T follicular helper cell (primary cell): ENCODE results near the gene MYL10.

Source experiments
- DNase-seq: peaks from one replicate; pipeline ENCODE4 v3.0.0-alpha.2; 2020; ENCODE audit warnings: low read depth
- total RNA-seq, 2 experiments: gene quantifications; one replicate each; lab custom pipeline; 2026; lab: John Stamatoyannopoulos, UW

The MYL10 gene
- 0 reads per million in 2 experiments for total RNA-seq

DNA sequence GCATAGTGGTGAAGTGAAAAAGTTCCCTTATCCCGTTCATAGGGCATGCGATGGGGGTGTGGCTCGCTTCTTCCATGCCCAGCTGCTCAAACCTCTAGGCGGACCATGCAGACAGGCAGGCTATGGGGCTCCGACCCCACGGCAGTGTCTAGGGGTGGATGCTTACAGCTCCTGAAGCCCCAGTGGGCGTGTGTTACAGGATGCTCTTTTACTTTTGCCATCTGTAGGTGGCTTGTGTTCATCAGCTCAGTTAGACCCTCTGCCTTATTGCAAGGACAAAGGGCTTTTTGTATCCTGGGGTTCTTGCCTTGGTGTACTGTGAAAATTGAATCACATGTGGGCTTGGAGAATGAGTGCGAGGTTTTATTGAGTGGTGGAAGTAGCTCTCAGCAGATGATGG is at the start of gene MYL10:
MYL10 (minus strand) TSS at position 126 of the 400 bp plus-strand sequence. CDS start 178 bp downstream, outside the sequence.
- no peak for DNase-seq

DNA sequence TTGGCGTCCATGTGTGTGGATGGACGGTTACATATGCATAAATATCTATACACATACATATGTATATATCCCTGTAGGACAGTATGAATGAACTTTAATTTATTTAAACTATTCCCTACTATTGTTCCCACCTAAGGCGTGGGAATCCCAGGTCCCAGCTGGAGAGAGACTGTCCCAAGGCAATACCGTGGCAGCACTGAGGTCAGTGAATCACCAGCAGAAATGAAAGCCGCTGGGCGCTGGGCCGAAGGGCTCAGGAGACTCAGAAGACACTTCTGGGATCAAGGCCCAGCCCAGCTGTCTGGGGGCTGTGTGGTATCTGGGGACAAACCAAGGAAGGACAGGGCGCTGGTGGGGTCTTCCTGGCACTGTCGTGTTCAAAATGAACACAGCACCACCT is 49.6 kb upstream of the MYL10 start:
- no peak for DNase-seq

DNA sequence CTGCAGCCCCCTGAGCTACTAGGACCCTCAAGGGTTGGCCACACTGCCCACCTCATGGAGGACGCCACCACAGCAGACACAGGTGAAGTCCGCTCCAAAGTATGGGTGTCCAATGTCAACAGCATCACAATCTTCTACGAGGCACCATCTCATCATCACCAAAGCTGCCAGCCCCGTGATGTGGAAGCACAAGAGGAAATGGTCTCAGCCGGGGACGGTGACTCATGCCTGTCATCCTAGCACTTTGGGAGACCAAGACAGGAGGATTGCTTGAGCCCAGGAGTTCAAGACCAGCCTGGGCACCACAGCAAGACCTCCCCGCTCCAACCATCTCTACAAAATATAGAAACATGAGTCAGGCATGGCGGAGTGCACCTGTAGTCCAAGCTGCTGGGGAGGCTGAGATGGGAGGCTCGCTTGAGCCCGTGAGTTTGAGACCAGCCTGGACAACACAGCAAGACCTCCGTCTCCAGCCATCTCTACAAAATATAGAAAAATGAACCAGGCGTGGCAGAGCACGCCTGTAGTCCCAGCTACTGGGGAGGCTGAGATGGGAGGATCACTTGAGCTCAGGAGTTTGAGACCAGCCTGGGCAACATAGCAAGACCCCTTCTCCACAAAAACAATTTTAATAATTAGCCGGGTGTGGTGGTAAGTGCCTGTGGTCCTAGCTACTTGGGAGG is 48.8 kb upstream of the MYL10 start:
- DNase-seq, result no peak

DNA sequence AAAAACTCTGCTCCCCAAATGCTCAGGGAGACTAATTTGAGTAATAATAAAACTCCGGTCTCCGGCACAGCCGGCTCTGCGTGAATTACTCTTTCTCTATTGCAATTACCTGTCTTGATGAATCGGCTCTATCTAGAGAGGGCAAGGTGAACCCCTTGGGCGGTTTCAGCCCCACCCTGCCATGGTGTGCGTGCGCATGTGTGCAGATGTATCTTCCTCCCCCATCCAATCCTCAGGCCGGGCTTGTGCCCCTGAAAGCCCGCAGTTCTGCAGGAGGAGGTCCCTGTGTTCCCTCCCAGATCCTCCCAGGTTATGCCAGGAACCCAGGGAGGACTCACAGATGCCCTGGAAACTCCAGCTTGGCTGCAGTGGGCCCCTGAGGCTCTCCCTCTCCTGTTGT is 48.3 kb upstream of the MYL10 start:
- no peak for DNase-seq

DNA sequence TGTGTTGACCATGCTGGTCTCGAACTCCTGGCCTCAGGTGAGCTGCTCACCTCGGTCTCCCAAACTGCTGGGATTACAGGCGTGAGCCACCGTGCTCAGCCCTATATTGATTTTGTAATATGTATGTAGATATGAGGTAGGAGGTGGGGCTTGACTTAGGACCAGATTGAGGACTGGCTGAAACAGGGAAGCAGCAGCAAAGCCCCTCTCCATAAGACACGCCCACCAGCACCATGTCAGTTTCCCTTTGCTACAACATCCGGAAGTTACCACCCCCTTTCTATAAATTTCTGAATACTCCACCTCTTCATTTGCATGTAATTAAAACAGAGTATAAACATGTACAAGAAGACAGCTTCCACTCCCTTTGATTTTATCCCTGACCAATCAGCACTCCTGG is 47.9 kb upstream of the MYL10 start:
- no peak for DNase-seq

DNA sequence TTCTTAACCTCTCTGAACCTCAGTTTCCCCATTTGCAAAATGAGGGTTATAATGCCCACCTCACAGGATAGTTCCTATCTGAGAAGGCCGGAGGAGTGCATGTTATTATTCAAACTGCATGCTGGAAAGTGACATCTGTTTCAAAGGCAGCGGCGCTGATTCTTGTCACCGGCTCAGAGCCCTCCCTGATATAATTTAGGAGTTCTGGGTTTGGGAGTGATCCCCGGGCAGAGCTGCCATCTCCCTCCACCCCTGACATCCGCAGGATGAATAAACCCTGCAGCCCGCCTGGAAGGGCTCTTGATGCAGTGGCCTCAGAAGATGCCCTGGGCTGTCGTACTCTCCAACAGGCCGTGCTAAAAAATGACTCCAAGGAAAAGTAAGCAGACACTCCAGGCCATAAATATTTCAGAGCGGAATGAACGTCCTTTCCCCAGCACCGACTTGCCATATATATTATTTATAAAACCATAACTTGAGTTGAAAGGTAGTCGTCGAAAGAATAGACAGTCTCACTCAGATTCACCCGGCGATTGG is 47.0 kb upstream of the MYL10 start:
- DNase-seq, result no peak

DNA sequence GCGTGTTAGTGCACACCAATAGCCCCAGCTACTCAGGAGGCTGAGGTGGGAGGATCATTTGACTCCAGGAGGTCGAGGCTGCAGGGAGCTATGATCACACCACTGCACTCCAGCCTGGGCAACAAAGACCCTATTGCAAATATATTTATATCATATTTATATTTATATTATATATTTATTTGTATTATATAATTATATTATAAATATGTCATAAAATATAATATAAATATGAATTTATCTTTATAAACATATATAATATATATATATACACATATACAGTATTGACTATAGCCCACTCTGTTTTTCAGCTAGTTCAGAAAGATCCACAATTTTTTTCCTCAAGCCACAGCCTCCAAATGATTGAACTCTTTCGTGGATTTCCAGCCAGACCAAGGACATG is 45.3 kb upstream of the MYL10 start:
- no peak for DNase-seq

DNA sequence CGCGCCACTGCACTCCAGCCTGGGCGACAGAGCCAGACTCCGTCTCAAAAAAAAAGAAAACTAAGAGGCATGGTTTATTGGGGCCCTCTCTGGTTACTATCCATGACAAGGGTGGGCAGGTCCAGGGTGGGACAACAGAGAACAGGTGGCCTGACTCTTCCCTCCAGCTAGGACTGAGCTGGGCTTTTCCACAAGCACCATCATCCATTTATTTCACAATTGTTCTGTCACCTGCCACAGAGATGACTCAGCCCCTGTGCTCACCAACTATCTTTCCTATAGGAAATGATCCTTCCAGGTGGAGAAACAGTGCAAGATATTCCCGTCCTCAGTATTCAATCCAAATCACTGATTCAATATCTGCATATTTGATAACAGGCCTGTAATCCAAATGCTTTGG is 44.9 kb upstream of the MYL10 start:
- DNase-seq, result no peak

DNA sequence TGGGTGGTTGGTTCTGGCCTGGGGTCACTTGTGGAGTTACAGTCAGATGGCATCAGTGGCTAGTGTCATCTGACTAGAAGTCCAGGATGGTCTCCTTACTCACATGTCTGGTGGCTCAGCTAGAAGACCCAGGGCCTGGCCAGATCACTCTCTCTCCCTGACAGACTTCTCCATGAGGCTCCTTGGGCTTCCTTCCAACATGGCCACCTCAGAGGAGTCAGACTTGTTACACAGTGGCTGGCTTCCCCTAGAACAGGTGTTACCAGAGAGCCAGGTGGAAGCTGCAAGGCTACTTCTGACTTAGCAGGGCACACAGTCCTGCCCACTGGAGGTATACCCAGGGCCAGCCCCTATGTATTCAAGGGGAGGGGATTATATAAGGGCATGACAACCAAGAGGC is 44.2 kb upstream of the MYL10 start:
- DNase-seq, result no peak

DNA sequence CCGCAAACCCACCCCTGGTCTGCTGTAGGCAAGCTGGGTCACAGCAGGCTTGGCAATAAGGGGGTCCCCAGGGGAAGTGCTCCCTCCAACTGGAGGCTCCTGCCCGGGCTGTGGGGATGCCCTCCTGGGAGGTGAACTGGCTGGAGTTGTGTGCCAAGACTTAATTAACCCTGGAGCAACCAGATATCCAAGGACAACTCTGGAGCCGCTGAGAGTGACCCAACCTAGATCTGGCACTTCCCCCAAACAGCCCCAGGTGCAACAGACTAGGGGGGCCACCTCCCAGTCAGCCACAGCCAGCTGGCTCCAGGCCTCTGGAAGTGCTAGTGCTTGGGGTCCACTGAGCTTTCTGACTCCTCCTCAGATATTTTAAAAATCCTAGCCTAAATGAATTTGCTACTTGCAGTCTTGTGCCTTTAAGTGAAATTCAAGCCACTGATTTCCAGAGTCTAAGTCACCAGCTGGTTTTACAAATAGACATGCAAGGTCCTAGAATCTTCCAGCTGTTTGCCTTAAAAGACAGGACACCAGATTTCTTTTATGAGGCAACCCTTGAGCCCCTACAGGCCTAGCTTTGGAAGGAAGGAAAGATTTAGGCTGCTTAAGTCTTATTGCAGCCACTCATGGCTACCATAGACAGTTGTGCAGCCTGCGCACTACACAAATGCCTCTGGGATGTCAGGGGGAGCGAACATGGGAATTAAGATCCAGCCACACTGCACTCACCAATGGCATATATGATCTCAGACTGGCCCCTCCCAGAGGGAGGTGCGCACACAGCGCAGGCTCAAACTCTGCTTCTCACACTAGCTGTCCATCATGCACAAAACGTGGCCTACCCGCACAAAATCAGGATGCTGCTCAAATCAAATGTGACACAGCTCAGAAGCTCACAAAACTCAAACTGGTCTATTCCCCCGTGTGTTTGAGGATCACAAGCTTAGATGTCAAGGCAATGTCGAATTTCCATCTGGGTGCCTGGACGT is 42.6 kb upstream of the MYL10 start:
- DNase-seq, result no peak

DNA sequence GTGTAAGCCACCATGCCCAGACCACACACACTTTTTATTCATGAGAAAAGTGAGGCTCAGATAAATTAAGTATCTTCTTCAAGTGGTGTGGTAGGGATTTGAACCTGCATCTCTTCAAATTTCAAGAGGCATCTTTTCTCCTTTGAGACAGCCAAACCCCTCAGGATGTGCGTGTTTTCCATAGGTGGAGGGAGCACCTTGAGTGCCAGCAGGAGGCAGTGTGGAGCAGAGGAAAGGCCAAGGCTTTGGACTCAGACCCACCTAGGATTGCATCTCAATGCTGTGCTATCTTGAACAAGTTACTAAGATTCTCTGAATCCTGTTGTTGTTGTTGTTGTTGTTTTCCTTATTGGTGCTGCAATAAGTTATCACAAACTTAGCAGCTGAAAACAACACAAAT is 40.2 kb upstream of the MYL10 start:
- DNase-seq, result no peak

DNA sequence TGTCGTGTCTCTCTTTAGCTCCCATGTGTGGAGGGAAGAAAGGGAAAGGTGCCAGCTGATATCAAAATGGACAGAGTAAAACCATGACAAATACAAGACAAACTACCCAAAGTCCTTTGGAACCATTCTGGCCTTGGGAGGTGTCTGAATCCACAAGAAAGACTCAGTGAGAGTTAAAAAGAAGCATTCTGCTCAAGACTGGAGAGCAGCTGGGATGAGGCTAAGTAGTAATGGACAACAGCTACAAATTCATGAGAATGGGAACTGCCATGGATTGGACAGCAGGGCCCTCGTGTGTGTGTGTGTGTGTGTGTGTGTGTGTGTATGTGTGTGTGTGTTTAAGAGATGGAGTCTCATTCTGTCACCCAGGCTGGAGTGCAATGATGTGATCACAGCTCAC is 39.6 kb upstream of the MYL10 start:
- DNase-seq, result no peak

DNA sequence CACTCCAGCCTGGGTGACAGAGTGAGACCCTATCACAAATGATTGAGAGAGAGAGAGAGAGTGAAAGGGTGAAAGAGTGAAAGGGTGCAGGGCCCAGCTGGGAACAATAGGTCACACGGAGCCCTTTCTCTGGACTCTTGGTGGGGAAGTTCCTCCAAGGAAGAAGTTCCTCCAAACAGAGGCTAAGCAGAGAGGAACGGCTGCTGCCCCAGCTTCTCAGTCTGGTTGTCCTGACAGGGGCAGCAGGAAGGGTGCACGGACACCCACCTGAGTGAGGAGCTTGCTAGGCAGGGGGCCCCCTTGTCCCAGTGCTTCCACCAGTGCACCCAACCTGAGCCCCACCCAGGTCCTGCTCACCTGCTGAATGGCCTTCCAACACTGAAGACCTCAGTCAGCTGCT is 38.8 kb upstream of the MYL10 start:
- DNase-seq, result no peak

DNA sequence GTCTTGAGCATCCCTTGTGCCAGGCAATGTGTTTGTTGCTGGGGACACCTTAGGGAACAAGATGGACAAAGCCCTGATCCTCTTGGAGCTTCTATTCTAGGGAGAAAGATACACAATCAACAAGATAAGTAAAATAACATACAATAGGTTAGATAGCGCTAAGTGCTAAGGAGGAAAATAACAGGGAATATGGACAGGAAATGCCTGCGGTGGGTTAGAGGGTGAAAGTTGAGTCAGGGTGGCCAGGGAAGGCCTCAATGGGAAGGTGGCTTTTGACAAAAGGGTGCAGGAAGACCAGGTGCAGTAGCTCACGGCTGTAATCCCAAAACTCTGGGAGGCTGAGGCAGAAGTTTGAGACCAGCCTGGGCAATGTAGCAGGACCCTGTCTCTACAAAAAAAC is 38.3 kb upstream of the MYL10 start:
- DNase-seq, result no peak

DNA sequence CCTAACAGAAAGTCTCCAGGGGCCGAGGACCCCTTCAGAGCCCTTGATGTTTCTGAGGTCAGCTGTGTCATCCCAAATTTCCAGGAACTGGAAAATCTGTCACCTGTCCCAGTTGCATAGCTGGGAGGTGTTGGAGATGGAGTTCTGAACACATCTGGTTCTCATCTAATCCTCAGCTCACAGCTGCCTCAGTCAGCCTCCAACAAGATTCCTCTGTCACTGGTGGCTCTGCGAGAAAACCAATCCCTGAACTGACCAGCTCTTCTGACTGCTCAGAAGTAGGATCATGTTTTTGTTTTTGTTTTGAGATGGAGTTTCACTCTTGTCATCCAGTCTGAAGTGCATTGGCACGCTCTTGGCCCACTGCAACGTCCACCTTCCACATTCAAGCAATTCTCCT is 37.6 kb upstream of the MYL10 start:
- DNase-seq, result no peak

DNA sequence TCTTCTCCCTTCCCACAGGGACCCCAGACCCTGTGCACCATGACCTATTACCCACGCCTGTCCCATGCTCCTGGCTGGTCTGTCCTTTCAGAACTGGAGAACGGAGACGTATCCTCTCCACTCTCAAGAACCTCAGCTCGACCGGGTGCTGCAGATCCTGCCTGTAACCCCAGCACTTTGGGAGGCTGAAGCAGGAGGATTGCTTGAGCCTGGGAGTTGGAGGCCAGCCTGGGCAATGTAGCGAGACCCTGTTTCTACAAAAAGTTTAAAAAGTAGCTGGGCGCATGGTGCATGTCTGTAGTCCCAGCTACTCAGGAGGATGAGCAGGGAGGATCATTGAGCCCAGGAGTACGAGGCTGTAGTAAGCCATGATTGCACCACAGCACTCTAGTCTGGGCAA is 37.2 kb upstream of the MYL10 start:
- no peak for DNase-seq

DNA sequence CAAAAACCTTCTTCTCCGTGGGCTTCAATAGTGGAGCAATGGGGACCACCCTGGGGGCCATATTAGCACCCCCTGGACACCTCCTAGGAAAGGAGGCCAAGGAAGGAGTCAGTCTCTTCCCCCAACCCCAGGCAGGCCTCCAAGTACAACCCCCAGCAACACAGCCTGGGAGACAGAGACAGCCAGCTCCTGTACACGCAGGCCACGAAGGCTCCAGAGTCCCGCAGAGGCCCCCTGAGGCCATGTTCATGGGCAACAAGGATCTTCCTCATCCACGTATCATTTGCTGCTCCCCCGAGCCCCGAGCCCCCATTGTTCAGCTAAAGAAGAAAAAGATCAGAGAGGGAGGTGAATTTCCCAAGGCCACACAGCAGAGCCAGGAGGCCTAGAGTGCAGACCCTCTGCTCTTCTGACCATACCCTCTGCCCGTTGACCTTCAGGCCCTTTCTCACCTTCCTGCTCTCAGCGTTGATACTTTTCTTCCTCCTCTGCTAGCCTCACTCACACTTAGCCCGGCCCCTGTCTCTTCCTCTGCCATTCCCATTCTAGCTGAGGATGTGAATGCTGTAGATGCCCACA is 35.9 kb upstream of the MYL10 start:
- no peak for DNase-seq

DNA sequence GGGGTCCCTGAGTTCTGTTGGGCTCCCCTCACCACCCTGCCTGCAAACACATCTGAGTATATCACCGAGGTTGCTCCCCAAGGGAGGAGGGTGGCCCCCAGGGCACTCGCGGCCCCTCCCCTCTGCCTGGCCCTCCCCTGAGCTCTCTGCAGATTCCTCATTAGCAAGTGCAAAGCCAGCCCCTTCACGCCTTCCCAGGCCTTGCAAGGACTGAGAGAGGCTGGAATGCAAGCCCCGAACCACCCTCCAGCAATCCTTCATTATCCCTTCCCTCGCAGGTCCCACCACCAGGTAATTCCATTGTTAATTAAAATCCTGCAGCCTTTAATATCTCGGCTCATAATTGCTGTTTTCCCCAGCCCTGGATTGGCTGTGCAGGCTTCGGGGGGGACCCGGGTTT is 35.3 kb upstream of the MYL10 start:
- no peak for DNase-seq

DNA sequence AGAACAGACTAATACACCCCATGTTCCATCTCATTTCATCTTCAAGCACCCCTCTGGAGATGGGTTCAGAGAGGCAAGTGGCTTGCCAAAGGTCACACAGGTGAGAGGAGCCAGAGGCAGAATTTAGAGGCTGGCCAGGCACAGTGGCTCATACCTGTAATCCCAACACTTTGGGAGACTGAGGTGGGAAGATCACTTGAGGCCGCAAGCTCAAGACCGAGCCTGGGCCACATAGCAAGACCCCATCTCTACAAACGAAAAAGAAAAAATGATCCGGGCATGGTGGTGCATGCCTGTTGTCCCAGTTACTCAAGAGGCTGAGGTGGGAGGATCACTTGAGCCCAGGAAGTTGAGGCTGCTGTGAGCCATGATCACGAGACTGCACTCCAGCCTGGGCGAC is 34.7 kb upstream of the MYL10 start:
- DNase-seq, result no peak

DNA sequence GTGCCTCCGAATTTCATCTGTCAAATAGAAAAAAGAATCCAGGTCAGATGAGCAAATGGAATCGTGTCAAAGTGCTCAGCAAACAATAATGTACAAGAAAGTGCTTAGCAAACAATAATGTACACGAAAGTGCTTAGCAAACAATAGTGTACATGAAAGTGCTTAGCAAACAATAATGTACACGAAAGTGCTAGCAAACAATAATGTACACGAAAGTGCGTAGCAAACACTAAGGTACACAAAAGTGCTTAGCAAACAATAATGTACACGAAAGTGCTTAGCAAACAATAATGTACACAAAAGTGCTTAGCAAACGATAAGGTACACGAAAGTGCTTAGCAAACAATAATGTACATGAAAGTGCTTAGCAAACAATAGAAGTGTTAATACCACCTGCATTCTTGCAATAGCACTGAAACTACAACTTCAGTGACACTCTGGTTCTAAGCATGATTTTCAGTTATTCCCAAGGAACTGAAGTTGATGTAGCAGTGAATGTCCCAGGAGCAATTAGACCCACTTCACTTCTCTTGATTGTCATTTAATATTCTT is 33.4 kb upstream of the MYL10 start:
- no peak for DNase-seq

DNA sequence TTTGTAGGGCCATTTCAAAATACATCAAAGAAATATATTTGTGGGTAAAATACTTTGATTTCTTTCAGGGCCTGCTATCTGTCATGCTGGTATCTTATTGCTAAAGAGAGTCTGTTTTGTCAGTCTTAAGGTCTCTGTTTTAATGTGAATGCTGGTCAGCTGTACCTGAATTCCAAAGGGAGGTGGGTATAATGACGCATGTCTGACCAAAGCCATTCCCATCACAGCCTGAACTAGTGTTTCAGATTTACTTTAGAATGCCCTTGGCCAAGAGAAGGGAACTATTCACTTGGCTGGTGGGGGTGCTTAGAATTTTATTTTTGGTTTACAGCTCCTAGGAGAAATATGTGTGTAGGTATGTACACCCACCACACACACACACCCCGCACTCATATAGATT is 30.6 kb upstream of the MYL10 start:
- no peak for DNase-seq

DNA sequence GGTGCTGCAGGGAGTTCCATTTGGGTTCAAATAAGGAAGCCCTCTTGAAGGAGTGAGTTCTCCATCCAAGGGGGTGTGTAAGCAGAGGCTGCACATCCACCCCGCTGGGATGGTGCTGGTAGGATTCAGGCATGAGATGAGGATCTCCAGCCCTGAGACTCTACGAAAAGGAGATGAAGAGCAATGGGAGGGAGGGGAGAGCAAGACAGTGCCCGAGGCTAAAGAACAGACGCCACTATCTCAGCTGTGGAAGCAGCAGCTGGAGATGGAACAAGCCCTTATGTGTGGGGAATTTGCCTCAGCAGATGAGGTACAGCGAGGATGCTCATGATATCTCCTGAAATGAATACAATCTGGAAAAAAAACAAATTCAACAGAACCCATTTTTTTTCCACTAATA is 28.1 kb upstream of the MYL10 start:
- no peak for DNase-seq
